ENCODE results near the gene ZNF117. TPM values are rescaled to one million over a fixed set of nuclear protein-coding genes. Genes with fewer than 3 reads are reported as not detected.
A peak's percentile ranks its signal among the peaks of the same experiment; 100 is the strongest.

The ZNF117 gene
- total and polyA plus RNA-seq, 9 of the 15 experiments (the other 6 are each of a cell fraction or from before 2014, with no cell fraction given) = 2.5 to 18.9 (median 14.1) TPM

- TF ChIP-seq SNIP1 (IDR thresholded peaks at IDR 0.05; ENCODE audit: low read depth) = no peak
- 0 out of 2 replicates have a peak, but pooled peaks have one; percentile 23 for TF ChIP-seq POLR2A (conservative IDR thresholded peaks at IDR 0.05)
- no peak for TF ChIP-seq CBX1 (IDR thresholded peaks at IDR 0.05; ENCODE audit: low read depth)
- TF ChIP-seq MED1 (CRISPR knock-in tag; IDR thresholded peaks at IDR 0.05; ENCODE audit: borderline replicate concordance) = no peak
- no peak for TF ChIP-seq FOSL1 (tag; conservative IDR thresholded peaks at IDR 0.05)
- no peak for TF ChIP-seq ZBED1 (IDR thresholded peaks at IDR 0.05)
- no peak for TF ChIP-seq MAFK (IDR thresholded peaks at IDR 0.05; ENCODE audit: low read length)
- no peak for TF ChIP-seq CHCHD3 (CRISPR knock-in tag; IDR thresholded peaks at IDR 0.05)
- TF ChIP-seq ZBTB40 (IDR thresholded peaks at IDR 0.05) = no peak
- TF ChIP-seq ZBTB40 (CRISPR knock-in tag; IDR thresholded peaks at IDR 0.05) = no peak
- TF ChIP-seq NFIC (IDR thresholded peaks at IDR 0.05) = no peak
- TF ChIP-seq RERE (CRISPR knock-in tag; IDR thresholded peaks at IDR 0.05; ENCODE audit: borderline replicate concordance) = 0 out of 2 replicates have a peak, but pooled peaks have one; percentile 67
- TF ChIP-seq IRF1 (CRISPR knock-in tag; IDR thresholded peaks at IDR 0.05; ENCODE audit: borderline replicate concordance) = peak; percentile 58; the same call in 1 of the 2 replicates
Observed at GRCh38 chr7:64998865-64999164, 8.0 kb upstream of the ZNF117 start (continued).

Data from K562 (cell line).